PC-3 (cell line): ENCODE data around the gene PITX2. TPM values are rescaled to one million over a fixed set of nuclear protein-coding genes. Genes with fewer than 3 reads are reported as not detected.

ENCODE experiments used
- ATAC-seq: fragments of 200-7000 bp; cut with Tn5 transposase; 2 replicates; pipeline ENCODE4 v1.9.1; 2020; ENCODE audit warnings: mild to moderate bottlenecking, moderate library complexity
- BruUV-seq: library from RNA; stranded (reverse); fragments of 400-500 nt; replicated peaks from 2 replicates; lab custom pipeline; 2021; lab: Mats Ljungman, UMichigan
- CTCF ChIA-PET: fragments of 300-600 bp; sonication (Branson Sonifier 250); formaldehyde crosslinking; loops from one replicate; lab custom pipeline; 2022; ENCODE audit warnings: antibody characterized with exemption; lab: Charles Lee
- POLR2A ChIA-PET: fragments of 300-600 bp; sonication (Branson Sonifier 250); formaldehyde crosslinking; loops from one replicate; lab custom pipeline; 2022; ENCODE audit warnings: antibody characterized with exemption; ENCODE audit not compliant: unreplicated experiment; lab: Charles Lee
- DNase-seq: peaks from one replicate; pipeline ENCODE4 v3.0.0-alpha.2; 2015
- H2AFZ ChIP-seq: fragments of 300-600 bp; sonication (generic); 2 replicates; pipeline ENCODE4 v1.6.0; 2016; ENCODE audit warnings: antibody characterized with exemption, low read length
- H3F3A ChIP-seq: fragments of 300-600 bp; sonication (generic); one replicate; pipeline ENCODE4 v1.6.0; 2017; ENCODE audit warnings: antibody characterized with exemption, low read length, control low read depth, mild to moderate bottlenecking; ENCODE audit not compliant: unreplicated experiment
- H3K27ac ChIP-seq: fragments of 300-600 bp; sonication (generic); 2 replicates; pipeline ENCODE4 v1.5.1; 2016; ENCODE audit warnings: mild to moderate bottlenecking, low read length
- H3K27me3 ChIP-seq: fragments of 300-600 bp; sonication (generic); 2 replicates; pipeline ENCODE4 v1.6.1; 2016; ENCODE audit warnings: low read length, mixed read lengths
- H3K36me3 ChIP-seq: fragments of 300-600 bp; sonication (generic); 2 replicates; pipeline ENCODE4 v1.6.1; 2016; ENCODE audit warnings: low read depth, mixed run types, low read length, mixed read lengths
- H3K4me1 ChIP-seq: fragments of 300-600 bp; sonication (generic); 2 replicates; pipeline ENCODE4 v1.5.1; 2016; ENCODE audit warnings: low read length; ENCODE audit not compliant: insufficient read depth
- H3K4me2 ChIP-seq: fragments of 300-600 bp; sonication (generic); 2 replicates; pipeline ENCODE4 v1.6.0; 2016; ENCODE audit warnings: low read length
- H3K4me3 ChIP-seq: fragments of 300-600 bp; sonication (generic); 2 replicates; pipeline ENCODE4 v1.5.1; 2016; ENCODE audit warnings: mild to moderate bottlenecking, low read length, mixed read lengths
- H3K79me2 ChIP-seq: fragments of 300-600 bp; sonication (generic); 2 replicates; pipeline ENCODE4 v1.6.1; 2017; ENCODE audit warnings: low read length, mixed read lengths
- H3K9ac ChIP-seq: fragments of 300-600 bp; sonication (generic); 2 replicates; pipeline ENCODE4 v1.6.0; 2016; ENCODE audit warnings: mild to moderate bottlenecking, low read length
- H3K9me2 ChIP-seq: fragments of 300-600 bp; sonication (generic); replicated peaks from 2 replicates; pipeline ENCODE4 v1.6.1; 2016; ENCODE audit warnings: mixed run types, low read length, mixed read lengths
- H3K9me3 ChIP-seq: fragments of 300-600 bp; sonication (generic); 2 replicates; pipeline ENCODE4 v1.6.1; 2016; ENCODE audit warnings: low read length, mixed read lengths
- H4K20me1 ChIP-seq: fragments of 300-600 bp; sonication (generic); 2 replicates; pipeline ENCODE4 v1.6.1; 2016; ENCODE audit warnings: low read length, mixed read lengths
- CTCF ChIP-seq: fragments of 300-600 bp; sonication (generic); conservative IDR thresholded peaks from 2 replicates; pipeline ENCODE4 v1.5.1; 2017; ENCODE audit warnings: antibody characterized with exemption, low read depth, mild to moderate bottlenecking, low read length
- EZH2 ChIP-seq: fragments of 300-600 bp; sonication (generic); IDR thresholded peaks from one replicate; pipeline ENCODE4 v1.6.1; 2017; ENCODE audit warnings: antibody characterized with exemption, mild to moderate bottlenecking, low read length; ENCODE audit not compliant: unreplicated experiment
- EZH2phosphoT487 ChIP-seq: fragments of 300-600 bp; sonication (generic); IDR thresholded peaks from 2 replicates; pipeline ENCODE4 v1.6.1; 2018; ENCODE audit warnings: mild to moderate bottlenecking, antibody characterized with exemption, low read length, borderline replicate concordance
- intact Hi-C: fragments of 100-400 bp; cut with micrococcal nuclease; formaldehyde crosslinking; loops from 2 replicates; pipeline ENCODE4 v1.9.0; 2023
- total RNA-seq: library from RNA; depleted of rRNA; stranded (reverse); fragments of >200 nt; gene quantifications from 2 replicates; pipeline ENCODE4 v1.2.3, GENCODE V29; 2014

The PITX2 gene
- total RNA-seq, 1 experiment from 2014 or later: 0.55 TPM

DNA sequence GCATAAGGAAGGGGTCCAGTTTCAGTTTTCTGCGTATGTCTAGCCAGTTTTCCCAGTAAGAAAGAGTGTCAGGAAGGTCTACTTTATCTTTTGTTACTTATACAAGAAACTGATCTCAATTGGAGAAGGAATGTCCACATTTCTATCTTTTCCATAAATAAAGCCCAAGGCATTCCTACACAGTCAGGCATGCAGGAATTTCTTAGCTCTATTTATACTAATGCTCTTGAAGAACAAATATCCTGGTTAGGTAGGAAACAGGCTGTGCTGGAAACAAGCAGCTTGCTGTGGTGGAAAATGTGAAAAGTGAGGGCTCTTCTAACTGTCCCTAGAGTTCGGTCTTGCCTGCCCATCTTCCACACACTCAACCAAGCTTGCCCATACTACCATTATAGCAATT lies 37.9 kb upstream of the PITX2 start:
- intact Hi-C loops: no loop called here
- BruUV-seq: no TSS peak

DNA sequence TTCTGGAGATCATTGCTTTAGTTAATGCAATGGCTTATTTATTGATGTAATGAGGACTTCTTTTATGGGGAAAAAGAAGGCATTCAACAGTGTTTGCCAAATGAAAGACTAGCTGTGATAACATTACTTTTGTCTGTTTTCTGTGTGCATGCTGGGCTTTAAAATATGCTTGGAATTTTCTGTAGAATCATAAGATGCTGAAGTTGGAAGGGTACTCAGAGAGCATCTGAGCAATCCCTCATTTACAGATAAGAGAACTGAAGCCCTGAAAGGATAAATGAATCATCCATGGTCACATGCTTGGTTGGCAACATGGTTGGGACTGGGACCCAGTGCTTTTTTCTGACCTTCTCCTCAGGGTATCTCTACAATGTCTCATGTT lies 31.4 kb upstream of the PITX2 start:
- ChIA-PET CTCF (no interaction called here), POLR2A (no interaction called here)
- no peaks in the 10 kb centered on the region for H3K9me2 ChIP-seq
- H3K4me2 ChIP-seq: no peak overlapping the region
- intact Hi-C loops: no loop called here
- no peaks in the 10 kb centered on the region for H4K20me1 ChIP-seq
- no peak overlapping the region for H2AFZ ChIP-seq
- H3K27ac ChIP-seq: no peak overlapping the region
- no peaks in the 10 kb centered on the region for H3K4me1 ChIP-seq
- H3K4me3 ChIP-seq: no peak overlapping the region
- no peaks in the 10 kb centered on the region for H3K9me3 ChIP-seq
- TF ChIP-seq EZH2phosphoT487: no peak
- no peak for TF ChIP-seq EZH2
- TF ChIP-seq CTCF: no peak
- H3F3A ChIP-seq: no peaks in the 10 kb centered on the region
- no peak overlapping the region for H3K9ac ChIP-seq
- BruUV-seq: no TSS peak
- no peaks in the 10 kb centered on the region for H3K79me2 ChIP-seq
- no peak for ATAC-seq
- H3K36me3 ChIP-seq: no peaks in the 10 kb centered on the region
- DNase-seq: no peak
- peaks cover 11% of the 10 kb centered on the region for H3K27me3 ChIP-seq

More for the DNA sequence above, 37.9 kb upstream of the PITX2 start:
- H3K27ac ChIP-seq: no peak overlapping the region
- H4K20me1 ChIP-seq: no peaks in the 10 kb centered on the region
- H3K9me3 ChIP-seq: no peaks in the 10 kb centered on the region
- H3K4me1 ChIP-seq: peaks cover 20% of the 10 kb centered on the region
- no peaks in the 10 kb centered on the region for H3K9me2 ChIP-seq
- no peak overlapping the region for H3K4me3 ChIP-seq
- DNase-seq (no peak), ATAC-seq (no peak)
- ChIA-PET CTCF (no interaction called here), POLR2A (no interaction called here)
- H3K4me2 ChIP-seq: no peak overlapping the region
- H3K79me2 ChIP-seq: no peaks in the 10 kb centered on the region
- no peaks in the 10 kb centered on the region for H3K36me3 ChIP-seq
- H2AFZ ChIP-seq: no peak overlapping the region
- TF ChIP-seq EZH2 (no peak), EZH2phosphoT487 (no peak), CTCF (no peak)
- H3F3A ChIP-seq: no peaks in the 10 kb centered on the region
- H3K27me3 ChIP-seq: peaks cover 11% of the 10 kb centered on the region
- no peak overlapping the region for H3K9ac ChIP-seq

- CTCF ChIA-PET: no interaction called here
- TF ChIP-seq EZH2: no peak
- no peak for TF ChIP-seq CTCF
- TF ChIP-seq EZH2phosphoT487: no peak
- Histone ChIP-seq H3K27ac (no peak overlapping the region), H3K9me3 (no peaks in the 10 kb centered on the region), H3K79me2 (no peaks in the 10 kb centered on the region), H3K9me2 (no peaks in the 10 kb centered on the region), H3K4me3 (no peak overlapping the region), H3K36me3 (no peaks in the 10 kb centered on the region), H3K4me2 (no peak overlapping the region), H4K20me1 (no peaks in the 10 kb centered on the region), H3K4me1 (no peaks in the 10 kb centered on the region), H3F3A (no peaks in the 10 kb centered on the region), H2AFZ (no peak overlapping the region), H3K27me3 (peaks cover 18% of the 10 kb centered on the region), H3K9ac (no peak overlapping the region)
- no TSS peak for BruUV-seq
- no peak for ATAC-seq
- POLR2A ChIA-PET: no interaction called here
- no peak for DNase-seq
- intact Hi-C loops: no loop called here
These were observed 30.7 kb upstream of the PITX2 start for GRCh38 chr4:110653321-110654253.
